Stimulated activated CD4-positive, alpha-beta T cell treated with anti-CD3 and anti-CD28 coated beads, Interleukin-15, amount 100 ng/mL, for 1 hour (primary cell): Measurements from ENCODE around the gene LDLRAD3.

Source experiments
- DNase-seq, 2 donors: peaks; one replicate each; pipeline ENCODE4 v3.0.0-alpha.2; 2020; ENCODE audit warnings: low read depth in 1 of 2, low spot score in 1 of 2

The LDLRAD3 gene

GRCh38 chr11:36098087-36098486 lies 154.2 kb downstream of the LDLRAD3 start:
- no peak for DNase-seq

GRCh38 chr11:36098853-36099375 lies 155.1 kb downstream of the LDLRAD3 start:
- no peak for DNase-seq

- no peak for DNase-seq
These were observed 157.6 kb downstream of the LDLRAD3 start for GRCh38 chr11:36101466-36101865.

- no peak for DNase-seq
These were observed 159.0 kb downstream of the LDLRAD3 start for GRCh38 chr11:36102868-36103267.

- DNase-seq = no peak
These were observed 160.2 kb downstream of the LDLRAD3 start for GRCh38 chr11:36103933-36104530.

- no peak for DNase-seq
These were observed 160.8 kb downstream of the LDLRAD3 start for GRCh38 chr11:36104660-36104992.

GRCh38 chr11:36105743-36106581 lies 162.1 kb downstream of the LDLRAD3 start:
- DNase-seq = no peak

- no peak for DNase-seq
These were observed 163.7 kb downstream of the LDLRAD3 start for GRCh38 chr11:36107547-36107946.

GRCh38 chr11:36108881-36109589 lies 165.2 kb downstream of the LDLRAD3 start:
- DNase-seq = no peak

- no peak for DNase-seq
These were observed 165.7 kb downstream of the LDLRAD3 start for GRCh38 chr11:36109590-36109849.

GRCh38 chr11:36109850-36110606 lies 166.2 kb downstream of the LDLRAD3 start:
- no peak for DNase-seq

- no peak for DNase-seq
These were observed 167.0 kb downstream of the LDLRAD3 start for GRCh38 chr11:36110668-36111410.

GRCh38 chr11:36114095-36114494 lies 170.2 kb downstream of the LDLRAD3 start:
- DNase-seq = no peak

- DNase-seq = no peak
These were observed 171.5 kb downstream of the LDLRAD3 start for GRCh38 chr11:36115378-36115801.

GRCh38 chr11:36116161-36116560 lies 172.3 kb downstream of the LDLRAD3 start:
- DNase-seq = no peak

- DNase-seq = no peak
These were observed 174.2 kb downstream of the LDLRAD3 start for GRCh38 chr11:36118084-36118483.

GRCh38 chr11:36119300-36119699 lies 175.4 kb downstream of the LDLRAD3 start:
- no peak for DNase-seq

GRCh38 chr11:36121054-36121453 lies 177.2 kb downstream of the LDLRAD3 start:
- no peak for DNase-seq

- no peak for DNase-seq
These were observed 178.8 kb downstream of the LDLRAD3 start for GRCh38 chr11:36122671-36123070.

GRCh38 chr11:36123336-36124101 lies 179.7 kb downstream of the LDLRAD3 start:
- DNase-seq = no peak
